ENCODE measurements around the gene PNLIPRP2. TPM values are rescaled to one million over a fixed set of nuclear protein-coding genes. Genes with fewer than 3 reads are reported as not detected.

The PNLIPRP2 gene
- total RNA-seq, 2 donors from 2014 or later: not detected

Other genes with a start within 250 kb of the PNLIPRP2 start
- not detected for gene PNLIPRP3, start 193.1 kb upstream of the PNLIPRP2 start, total RNA-seq
- not detected for gene PNLIP, start 75.0 kb upstream of the PNLIPRP2 start, total RNA-seq
- not detected for gene PNLIPRP1, start 30.0 kb upstream of the PNLIPRP2 start, total RNA-seq
- gene HSPA12A, start 121.6 kb downstream of the PNLIPRP2 start, total RNA-seq: under 1 TPM; 0.37 to 0.62 TPM
- gene ENO4, start 228.5 kb downstream of the PNLIPRP2 start, total RNA-seq: not detected